ENCODE measurements around the gene PTPRG. TPM values are rescaled to one million over a fixed set of nuclear protein-coding genes. Genes with fewer than 3 reads are reported as not detected.

PTPRG gene
- total and polyA plus RNA-seq, 10 of the 15 experiments (the other 5 are each of a cell fraction or from before 2014, with no cell fraction given) = 0.29 to 20.7 (median 1.4) TPM

DNA sequence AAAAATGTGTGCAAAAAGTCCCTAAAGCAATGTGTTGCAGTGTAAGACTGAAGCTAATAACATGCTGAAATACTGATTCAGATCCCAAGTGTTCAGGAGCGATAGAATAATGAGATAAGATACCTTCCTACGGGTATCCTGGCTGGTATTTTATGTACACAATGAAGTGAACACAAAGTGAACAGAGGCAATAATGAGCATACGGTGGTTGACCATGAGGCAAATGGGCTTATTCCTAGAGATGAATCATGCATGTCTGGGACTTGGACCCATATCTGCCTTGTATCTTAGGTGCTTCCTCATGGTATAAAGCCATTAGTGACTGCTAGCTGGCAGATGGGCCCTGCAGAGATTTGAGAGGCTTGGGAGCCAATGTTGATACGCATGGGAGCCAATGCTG is 21.5 kb downstream of the PTPRG start:
- no peak overlapping the region for H3K4me3 ChIP-seq
- FAIRE-seq = no peak
- no peak overlapping the region for H3K27ac ChIP-seq (ENCODE audit: control insufficient read depth, insufficient read depth)
- ChIA-PET CTCF (interaction anchor here (1.3 to 1.6 kb wide), 4 partner anchors 10 to 201 kb away, joined by 3 to 6 read pairs (median 4); no protein-coding TSS in a partner anchor), POLR2A (interaction anchor here (0.6 to 1.4 kb wide), 2 partner anchors 28 to 484 kb away, joined by 3 to 6 read pairs; no protein-coding TSS in a partner anchor), RAD21 (ENCODE audit: unreplicated experiment) (interaction anchor here (1.3 kb wide), 1 partner anchor 618 kb away, joined by 3 read pairs; no protein-coding TSS in a partner anchor), SMC1A (ENCODE audit: uncharacterized antibody, unreplicated experiment) (interaction anchor here (1.0 to 1.7 kb wide), 5 partner anchors 10 to 206 kb away, joined by 3 to 5 read pairs (median 3); no protein-coding TSS in a partner anchor)
- H4K20me1 ChIP-seq (ENCODE audit: control insufficient read depth, insufficient read depth) = no peaks in the 10 kb centered on the region
- in situ Hi-C loops (cut with MboI) (no loop called here), intact Hi-C loops (cut with micrococcal nuclease; ENCODE audit: unreplicated experiment) (no loop called here)
- no peak overlapping the region for H3K4me2 ChIP-seq (ENCODE audit: control insufficient read depth, insufficient read depth)
- H3K36me3 ChIP-seq (ENCODE audit: control insufficient read depth in 2 of 2, insufficient read depth in 2 of 2, low read length in 1 of 2) = no peaks in the 10 kb centered on the region
- no peak overlapping the region for H3K9ac ChIP-seq (ENCODE audit: control insufficient read depth, insufficient read depth, low read length)
- no peaks in the 10 kb centered on the region for H3K79me2 ChIP-seq (ENCODE audit: control insufficient read depth, insufficient read depth, low read length)
- no peaks in the 10 kb centered on the region for H3K4me1 ChIP-seq (ENCODE audit: control insufficient read depth, insufficient read depth, low read length)
- no TSS peak for BruUV-seq (replicated peaks)
- H3K9me3 ChIP-seq (replicated peaks; ENCODE audit: control insufficient read depth, insufficient read depth, low read length) = no peaks in the 10 kb centered on the region
- WGBS (ENCODE audit: insufficient coverage, insufficient replicate concordance, low lambda C conversion rate, missing lambda C conversion rate) = 28% methylated on average over 4 of the region's 4 CpGs
- H3K27me3 ChIP-seq (replicated peaks in 1 of 2; ENCODE audit: control insufficient read depth in 2 of 2, insufficient read depth in 2 of 2, low read length in 1 of 2) = peaks cover 0 to 4% of the 10 kb centered on the region in 2 experiments; a peak in 1 of 4 replicates
- H2AFZ ChIP-seq (ENCODE audit: control insufficient read depth, low read depth, low read length) = no peak overlapping the region
- DNase-seq (ENCODE audit: low read depth, low spot score) = no peak
- no peak for ATAC-seq
- TF ChIP-seq SMARCA5 (IDR thresholded peaks at IDR 0.05) (no peak), EP300 (IDR thresholded peaks at IDR 0.05; ENCODE audit: borderline replicate concordance in 1 of 2, control insufficient read depth in 1 of 2, low read depth in 2 of 2, low read length in 2 of 2) (no peak), CHD4 (IDR thresholded peaks at IDR 0.05) (no peak), SMC3 (IDR thresholded peaks at IDR 0.05; ENCODE audit: borderline replicate concordance, low read length) (no peak), RCOR1 (conservative IDR thresholded peaks at IDR 0.05; ENCODE audit: low read depth, low read length) (no peak), SUZ12 (IDR thresholded peaks at IDR 0.05; ENCODE audit: unreplicated experiment) (no peak), SREBF2 (IDR thresholded peaks at IDR 0.05; ENCODE audit: low read length) (no peak), SIX5 (IDR thresholded peaks at IDR 0.05; ENCODE audit: low read depth, low read length, severe bottlenecking) (no peak), ASH2L (IDR thresholded peaks at IDR 0.05; ENCODE audit: borderline replicate concordance, low read depth) (no peak)
- TF ChIP-seq, protein P1, sequence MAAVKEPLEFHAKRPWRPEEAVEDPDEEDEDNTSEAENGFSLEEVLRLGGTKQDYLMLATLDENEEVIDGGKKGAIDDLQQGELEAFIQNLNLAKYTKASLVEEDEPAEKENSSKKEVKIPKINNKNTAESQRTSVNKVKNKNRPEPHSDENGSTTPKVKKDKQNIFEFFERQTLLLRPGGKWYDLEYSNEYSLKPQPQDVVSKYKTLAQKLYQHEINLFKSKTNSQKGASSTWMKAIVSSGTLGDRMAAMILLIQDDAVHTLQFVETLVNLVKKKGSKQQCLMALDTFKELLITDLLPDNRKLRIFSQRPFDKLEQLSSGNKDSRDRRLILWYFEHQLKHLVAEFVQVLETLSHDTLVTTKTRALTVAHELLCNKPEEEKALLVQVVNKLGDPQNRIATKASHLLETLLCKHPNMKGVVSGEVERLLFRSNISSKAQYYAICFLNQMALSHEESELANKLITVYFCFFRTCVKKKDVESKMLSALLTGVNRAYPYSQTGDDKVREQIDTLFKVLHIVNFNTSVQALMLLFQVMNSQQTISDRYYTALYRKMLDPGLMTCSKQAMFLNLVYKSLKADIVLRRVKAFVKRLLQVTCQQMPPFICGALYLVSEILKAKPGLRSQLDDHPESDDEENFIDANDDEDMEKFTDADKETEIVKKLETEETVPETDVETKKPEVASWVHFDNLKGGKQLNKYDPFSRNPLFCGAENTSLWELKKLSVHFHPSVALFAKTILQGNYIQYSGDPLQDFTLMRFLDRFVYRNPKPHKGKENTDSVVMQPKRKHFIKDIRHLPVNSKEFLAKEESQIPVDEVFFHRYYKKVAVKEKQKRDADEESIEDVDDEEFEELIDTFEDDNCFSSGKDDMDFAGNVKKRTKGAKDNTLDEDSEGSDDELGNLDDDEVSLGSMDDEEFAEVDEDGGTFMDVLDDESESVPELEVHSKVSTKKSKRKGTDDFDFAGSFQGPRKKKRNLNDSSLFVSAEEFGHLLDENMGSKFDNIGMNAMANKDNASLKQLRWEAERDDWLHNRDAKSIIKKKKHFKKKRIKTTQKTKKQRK (IDR thresholded peaks at IDR 0.05; ENCODE audit: low read depth, low read length) = no peak
- TF ChIP-seq, protein P2, sequence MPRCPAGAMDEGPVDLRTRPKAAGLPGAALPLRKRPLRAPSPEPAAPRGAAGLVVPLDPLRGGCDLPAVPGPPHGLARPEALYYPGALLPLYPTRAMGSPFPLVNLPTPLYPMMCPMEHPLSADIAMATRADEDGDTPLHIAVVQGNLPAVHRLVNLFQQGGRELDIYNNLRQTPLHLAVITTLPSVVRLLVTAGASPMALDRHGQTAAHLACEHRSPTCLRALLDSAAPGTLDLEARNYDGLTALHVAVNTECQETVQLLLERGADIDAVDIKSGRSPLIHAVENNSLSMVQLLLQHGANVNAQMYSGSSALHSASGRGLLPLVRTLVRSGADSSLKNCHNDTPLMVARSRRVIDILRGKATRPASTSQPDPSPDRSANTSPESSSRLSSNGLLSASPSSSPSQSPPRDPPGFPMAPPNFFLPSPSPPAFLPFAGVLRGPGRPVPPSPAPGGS (IDR thresholded peaks at IDR 0.05; ENCODE audit: borderline replicate concordance, insufficient read depth, low read depth, low read length, poor library complexity, severe bottlenecking) = no peak
- TF ChIP-seq, protein P3, sequence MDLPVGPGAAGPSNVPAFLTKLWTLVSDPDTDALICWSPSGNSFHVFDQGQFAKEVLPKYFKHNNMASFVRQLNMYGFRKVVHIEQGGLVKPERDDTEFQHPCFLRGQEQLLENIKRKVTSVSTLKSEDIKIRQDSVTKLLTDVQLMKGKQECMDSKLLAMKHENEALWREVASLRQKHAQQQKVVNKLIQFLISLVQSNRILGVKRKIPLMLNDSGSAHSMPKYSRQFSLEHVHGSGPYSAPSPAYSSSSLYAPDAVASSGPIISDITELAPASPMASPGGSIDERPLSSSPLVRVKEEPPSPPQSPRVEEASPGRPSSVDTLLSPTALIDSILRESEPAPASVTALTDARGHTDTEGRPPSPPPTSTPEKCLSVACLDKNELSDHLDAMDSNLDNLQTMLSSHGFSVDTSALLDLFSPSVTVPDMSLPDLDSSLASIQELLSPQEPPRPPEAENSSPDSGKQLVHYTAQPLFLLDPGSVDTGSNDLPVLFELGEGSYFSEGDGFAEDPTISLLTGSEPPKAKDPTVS (IDR thresholded peaks at IDR 0.05; ENCODE audit: low read depth, low read length) = no peak
- TF ChIP-seq, protein P4, sequence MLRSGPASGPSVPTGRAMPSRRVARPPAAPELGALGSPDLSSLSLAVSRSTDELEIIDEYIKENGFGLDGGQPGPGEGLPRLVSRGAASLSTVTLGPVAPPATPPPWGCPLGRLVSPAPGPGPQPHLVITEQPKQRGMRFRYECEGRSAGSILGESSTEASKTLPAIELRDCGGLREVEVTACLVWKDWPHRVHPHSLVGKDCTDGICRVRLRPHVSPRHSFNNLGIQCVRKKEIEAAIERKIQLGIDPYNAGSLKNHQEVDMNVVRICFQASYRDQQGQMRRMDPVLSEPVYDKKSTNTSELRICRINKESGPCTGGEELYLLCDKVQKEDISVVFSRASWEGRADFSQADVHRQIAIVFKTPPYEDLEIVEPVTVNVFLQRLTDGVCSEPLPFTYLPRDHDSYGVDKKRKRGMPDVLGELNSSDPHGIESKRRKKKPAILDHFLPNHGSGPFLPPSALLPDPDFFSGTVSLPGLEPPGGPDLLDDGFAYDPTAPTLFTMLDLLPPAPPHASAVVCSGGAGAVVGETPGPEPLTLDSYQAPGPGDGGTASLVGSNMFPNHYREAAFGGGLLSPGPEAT (IDR thresholded peaks at IDR 0.05; ENCODE audit: low read depth) = no peak
- TF ChIP-seq, protein P5, sequence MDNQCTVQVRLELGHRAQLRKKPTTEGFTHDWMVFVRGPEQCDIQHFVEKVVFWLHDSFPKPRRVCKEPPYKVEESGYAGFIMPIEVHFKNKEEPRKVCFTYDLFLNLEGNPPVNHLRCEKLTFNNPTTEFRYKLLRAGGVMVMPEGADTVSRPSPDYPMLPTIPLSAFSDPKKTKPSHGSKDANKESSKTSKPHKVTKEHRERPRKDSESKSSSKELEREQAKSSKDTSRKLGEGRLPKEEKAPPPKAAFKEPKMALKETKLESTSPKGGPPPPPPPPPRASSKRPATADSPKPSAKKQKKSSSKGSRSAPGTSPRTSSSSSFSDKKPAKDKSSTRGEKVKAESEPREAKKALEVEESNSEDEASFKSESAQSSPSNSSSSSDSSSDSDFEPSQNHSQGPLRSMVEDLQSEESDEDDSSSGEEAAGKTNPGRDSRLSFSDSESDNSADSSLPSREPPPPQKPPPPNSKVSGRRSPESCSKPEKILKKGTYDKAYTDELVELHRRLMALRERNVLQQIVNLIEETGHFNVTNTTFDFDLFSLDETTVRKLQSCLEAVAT (IDR thresholded peaks at IDR 0.05) = no peak
